ENCODE data around the gene FHIT.

FHIT gene

GRCh38 chr3:59775106-59775505 lies 1476.1 kb downstream of the FHIT start:
- H3K4me3 ChIP-seq (ENCODE audit: low read depth, low read length), result no peak overlapping the region
- H3K27me3 ChIP-seq (ENCODE audit: control insufficient read depth, insufficient read depth, low read length), result no peaks in the 10 kb centered on the region
- no peak overlapping the region for H3K9ac ChIP-seq (ENCODE audit: low read depth, low read length)
- H3K36me3 ChIP-seq (ENCODE audit: control insufficient read depth, insufficient read depth, low read length), result no peaks in the 10 kb centered on the region
- peaks cover 2% of the 10 kb centered on the region for H3K4me1 ChIP-seq (ENCODE audit: control insufficient read depth, insufficient read depth, low read length)
- no peaks in the 10 kb centered on the region for H3K9me3 ChIP-seq (ENCODE audit: control insufficient read depth, insufficient read depth, low read length)

DNA sequence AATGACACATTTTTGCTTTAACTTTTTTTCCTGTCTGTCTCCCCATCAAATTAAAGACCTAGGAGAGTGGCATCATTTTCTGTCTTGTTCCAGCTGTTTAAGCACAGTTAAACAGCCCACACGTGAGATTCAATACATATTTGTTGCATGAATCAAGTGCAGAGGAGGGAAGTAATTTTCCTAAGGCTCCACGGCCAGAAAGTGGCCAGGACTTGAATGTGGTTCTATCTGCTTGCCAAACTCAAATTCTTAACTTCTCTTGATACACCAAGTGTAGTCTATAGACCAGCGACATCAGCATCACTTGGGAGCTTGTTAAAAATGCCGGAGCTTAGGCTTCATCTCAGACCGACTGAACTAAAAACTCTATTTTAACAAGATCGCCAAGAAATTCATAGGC lies 1476.6 kb downstream of the FHIT start:
- Histone ChIP-seq H3K9me3 (ENCODE audit: control insufficient read depth, insufficient read depth, low read length) (no peaks in the 10 kb centered on the region), H3K9ac (ENCODE audit: low read depth, low read length) (no peak overlapping the region), H3K36me3 (ENCODE audit: control insufficient read depth, insufficient read depth, low read length) (no peaks in the 10 kb centered on the region), H3K27me3 (ENCODE audit: control insufficient read depth, insufficient read depth, low read length) (no peaks in the 10 kb centered on the region), H3K4me3 (ENCODE audit: low read depth, low read length) (no peak overlapping the region), H3K4me1 (ENCODE audit: control insufficient read depth, insufficient read depth, low read length) (peaks cover 2% of the 10 kb centered on the region)

- Histone ChIP-seq H3K4me3 (ENCODE audit: low read depth, low read length) (no peak overlapping the region), H3K9ac (ENCODE audit: low read depth, low read length) (no peak overlapping the region), H3K9me3 (ENCODE audit: control insufficient read depth, insufficient read depth, low read length) (no peaks in the 10 kb centered on the region), H3K27me3 (ENCODE audit: control insufficient read depth, insufficient read depth, low read length) (no peaks in the 10 kb centered on the region), H3K36me3 (ENCODE audit: control insufficient read depth, insufficient read depth, low read length) (no peaks in the 10 kb centered on the region), H3K4me1 (ENCODE audit: control insufficient read depth, insufficient read depth, low read length) (peaks cover 2% of the 10 kb centered on the region)
These were observed 1477.3 kb downstream of the FHIT start for GRCh38 chr3:59774000-59774399.

DNA sequence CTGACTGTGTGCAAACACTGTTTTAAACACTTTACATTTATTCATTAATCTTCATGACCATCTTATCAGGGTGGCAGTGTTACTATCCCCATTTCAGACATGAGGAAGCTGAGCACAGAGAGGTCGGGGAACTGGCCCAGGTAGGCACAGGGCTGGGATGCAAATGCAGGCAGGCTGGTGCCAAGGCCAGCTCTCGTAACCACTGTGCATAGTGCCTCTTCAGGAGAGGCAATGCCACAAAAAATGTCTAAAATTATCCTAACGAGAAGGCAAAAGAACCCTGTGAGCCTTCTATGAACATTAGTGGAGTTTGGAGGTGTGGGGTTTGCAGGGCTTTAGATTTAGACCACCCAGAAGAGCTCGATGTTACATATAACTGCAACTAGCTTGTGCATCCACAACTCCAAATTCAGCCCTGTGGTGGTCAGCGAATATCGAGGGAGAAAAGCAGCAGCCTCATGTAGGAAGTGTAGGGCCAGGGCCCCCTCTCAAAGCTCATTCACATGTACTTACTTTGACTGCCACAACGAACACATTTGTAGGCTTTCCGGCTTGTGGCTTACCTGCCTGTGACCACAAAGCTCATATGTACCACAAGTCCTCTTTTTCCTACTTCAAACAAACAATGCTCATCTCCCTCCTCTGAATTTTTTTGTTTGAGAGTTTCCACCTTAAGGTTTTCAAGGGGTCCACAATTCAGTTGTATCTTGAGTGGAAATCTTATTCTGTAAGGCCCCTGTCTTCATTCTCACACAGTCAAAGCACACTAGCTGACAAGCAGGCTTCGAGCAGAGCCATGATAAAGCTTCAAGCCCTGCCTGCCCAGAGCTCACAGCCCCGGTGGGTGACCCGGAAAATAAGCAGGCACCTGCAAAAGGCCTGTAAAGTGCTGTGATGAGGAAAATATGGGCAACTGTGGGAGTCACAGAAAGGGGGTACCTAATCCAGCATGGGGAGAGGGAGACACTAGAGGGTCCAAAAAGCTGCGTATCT lies 1478.5 kb downstream of the FHIT start:
- Histone ChIP-seq H3K36me3 (ENCODE audit: control insufficient read depth, insufficient read depth, low read length) (no peaks in the 10 kb centered on the region), H3K4me1 (ENCODE audit: control insufficient read depth, insufficient read depth, low read length) (peaks cover 2% of the 10 kb centered on the region), H3K9ac (ENCODE audit: low read depth, low read length) (no peak overlapping the region), H3K27me3 (ENCODE audit: control insufficient read depth, insufficient read depth, low read length) (no peaks in the 10 kb centered on the region), H3K9me3 (ENCODE audit: control insufficient read depth, insufficient read depth, low read length) (no peaks in the 10 kb centered on the region), H3K4me3 (ENCODE audit: low read depth, low read length) (no peak overlapping the region)

- Histone ChIP-seq H3K9me3 (ENCODE audit: control insufficient read depth, insufficient read depth, low read length) (no peaks in the 10 kb centered on the region), H3K27me3 (ENCODE audit: control insufficient read depth, insufficient read depth, low read length) (no peaks in the 10 kb centered on the region), H3K4me1 (ENCODE audit: control insufficient read depth, insufficient read depth, low read length) (peaks cover 2% of the 10 kb centered on the region), H3K9ac (ENCODE audit: low read depth, low read length) (no peak overlapping the region), H3K4me3 (ENCODE audit: low read depth, low read length) (no peak overlapping the region), H3K36me3 (ENCODE audit: control insufficient read depth, insufficient read depth, low read length) (no peaks in the 10 kb centered on the region)
These were observed 1479.5 kb downstream of the FHIT start for GRCh38 chr3:59771768-59772181.

DNA sequence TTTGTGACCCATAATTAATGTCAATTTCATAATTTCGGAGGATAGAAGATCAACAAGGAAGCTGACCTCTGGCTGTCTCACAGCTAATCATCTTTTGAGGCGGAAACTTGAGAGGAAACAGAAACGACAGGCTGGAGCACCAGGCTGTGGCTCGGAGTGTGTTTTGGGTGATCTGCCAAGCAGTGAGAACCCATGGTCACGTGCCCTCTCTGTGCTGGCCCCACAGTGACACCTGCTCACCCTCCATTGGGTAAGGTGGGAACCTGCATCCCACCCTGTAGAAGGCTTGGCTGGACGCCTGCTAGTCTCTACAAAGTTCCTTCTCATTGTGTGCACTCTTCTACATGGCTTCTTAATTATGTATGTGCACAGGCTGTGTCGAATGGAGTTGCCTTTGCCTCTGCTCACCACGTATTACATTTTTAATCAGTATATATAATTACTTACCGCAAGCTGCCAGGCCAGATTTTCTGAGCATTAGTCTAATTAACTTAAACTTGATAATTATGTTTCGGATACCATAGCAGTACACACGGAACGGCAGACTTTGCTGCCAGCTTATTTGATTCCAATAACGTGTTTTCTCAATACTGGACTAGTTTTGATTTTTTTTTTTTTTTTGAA lies 1482.0 kb downstream of the FHIT start:
- Histone ChIP-seq H3K4me1 (ENCODE audit: control insufficient read depth, insufficient read depth, low read length) (peaks cover 2% of the 10 kb centered on the region), H3K4me3 (ENCODE audit: low read depth, low read length) (no peak overlapping the region), H3K36me3 (ENCODE audit: control insufficient read depth, insufficient read depth, low read length) (no peaks in the 10 kb centered on the region), H3K9ac (ENCODE audit: low read depth, low read length) (no peak overlapping the region), H3K27me3 (ENCODE audit: control insufficient read depth, insufficient read depth, low read length) (no peaks in the 10 kb centered on the region), H3K9me3 (ENCODE audit: control insufficient read depth, insufficient read depth, low read length) (no peaks in the 10 kb centered on the region)

- Histone ChIP-seq H3K4me3 (ENCODE audit: low read depth, low read length) (no peak overlapping the region), H3K36me3 (ENCODE audit: control insufficient read depth, insufficient read depth, low read length) (no peaks in the 10 kb centered on the region), H3K4me1 (ENCODE audit: control insufficient read depth, insufficient read depth, low read length) (no peaks in the 10 kb centered on the region), H3K9me3 (ENCODE audit: control insufficient read depth, insufficient read depth, low read length) (no peaks in the 10 kb centered on the region), H3K27me3 (ENCODE audit: control insufficient read depth, insufficient read depth, low read length) (no peaks in the 10 kb centered on the region), H3K9ac (ENCODE audit: low read depth, low read length) (no peak overlapping the region)
These were observed 1484.9 kb downstream of the FHIT start for GRCh38 chr3:59766200-59766872.

DNA sequence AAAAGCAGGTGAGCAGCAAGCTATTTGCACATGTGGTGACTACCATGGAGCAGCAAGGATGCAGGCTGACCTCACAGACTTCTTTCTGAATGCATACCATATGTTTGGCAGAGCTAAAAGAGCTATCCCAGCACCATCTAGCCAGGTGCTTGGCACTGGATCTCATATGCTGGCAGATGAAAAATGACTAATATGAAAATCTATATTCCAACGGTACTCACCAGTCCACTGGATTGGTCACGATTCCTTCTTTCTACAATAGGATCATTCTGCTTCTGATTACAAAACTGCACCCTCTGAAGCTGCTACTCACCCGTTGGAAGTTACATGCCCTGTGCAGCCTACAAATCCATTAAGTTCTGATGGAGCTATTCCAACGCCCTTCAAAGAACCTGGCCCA lies 1487.1 kb downstream of the FHIT start:
- Histone ChIP-seq H3K4me3 (ENCODE audit: low read depth, low read length) (no peak overlapping the region), H3K9me3 (ENCODE audit: control insufficient read depth, insufficient read depth, low read length) (no peaks in the 10 kb centered on the region), H3K27me3 (ENCODE audit: control insufficient read depth, insufficient read depth, low read length) (no peaks in the 10 kb centered on the region), H3K9ac (ENCODE audit: low read depth, low read length) (no peak overlapping the region), H3K4me1 (ENCODE audit: control insufficient read depth, insufficient read depth, low read length) (no peaks in the 10 kb centered on the region), H3K36me3 (ENCODE audit: control insufficient read depth, insufficient read depth, low read length) (no peaks in the 10 kb centered on the region)

GRCh38 chr3:59762941-59763340 lies 1488.3 kb downstream of the FHIT start:
- H3K36me3 ChIP-seq (ENCODE audit: control insufficient read depth, insufficient read depth, low read length), result no peaks in the 10 kb centered on the region
- no peaks in the 10 kb centered on the region for H3K27me3 ChIP-seq (ENCODE audit: control insufficient read depth, insufficient read depth, low read length)
- H3K9ac ChIP-seq (ENCODE audit: low read depth, low read length), result no peak overlapping the region
- H3K9me3 ChIP-seq (ENCODE audit: control insufficient read depth, insufficient read depth, low read length), result no peaks in the 10 kb centered on the region
- no peak overlapping the region for H3K4me3 ChIP-seq (ENCODE audit: low read depth, low read length)
- H3K4me1 ChIP-seq (ENCODE audit: control insufficient read depth, insufficient read depth, low read length), result no peaks in the 10 kb centered on the region

GRCh38 chr3:59759298-59760031 lies 1491.8 kb downstream of the FHIT start:
- H3K27me3 ChIP-seq (ENCODE audit: control insufficient read depth, insufficient read depth, low read length), result no peaks in the 10 kb centered on the region
- H3K9me3 ChIP-seq (ENCODE audit: control insufficient read depth, insufficient read depth, low read length), result no peaks in the 10 kb centered on the region
- no peak overlapping the region for H3K4me3 ChIP-seq (ENCODE audit: low read depth, low read length)
- H3K4me1 ChIP-seq (ENCODE audit: control insufficient read depth, insufficient read depth, low read length), result no peaks in the 10 kb centered on the region
- H3K36me3 ChIP-seq (ENCODE audit: control insufficient read depth, insufficient read depth, low read length), result no peaks in the 10 kb centered on the region
- H3K9ac ChIP-seq (ENCODE audit: low read depth, low read length), result no peak overlapping the region

DNA sequence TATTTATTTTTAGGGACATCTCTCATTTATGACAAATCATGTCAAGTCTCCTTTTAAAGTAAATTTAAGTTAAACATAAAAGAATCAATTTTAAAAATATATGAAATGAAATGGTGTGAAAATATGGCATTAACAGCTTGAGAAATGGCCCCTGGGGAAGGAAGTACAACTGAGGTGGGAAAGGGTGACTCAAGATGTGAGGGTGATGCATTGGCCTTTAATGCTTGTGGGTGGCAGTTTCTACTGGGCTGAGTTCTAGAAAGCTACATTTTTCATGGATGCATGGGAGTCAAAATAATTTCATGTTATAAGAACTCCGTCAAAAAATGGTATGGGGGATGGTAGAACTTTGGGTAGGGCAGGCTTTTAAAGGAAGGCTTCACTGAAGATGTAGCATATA lies 1492.6 kb downstream of the FHIT start:
- Histone ChIP-seq H3K27me3 (ENCODE audit: control insufficient read depth, insufficient read depth, low read length) (no peaks in the 10 kb centered on the region), H3K9ac (ENCODE audit: low read depth, low read length) (no peak overlapping the region), H3K4me3 (ENCODE audit: low read depth, low read length) (no peak overlapping the region), H3K9me3 (ENCODE audit: control insufficient read depth, insufficient read depth, low read length) (no peaks in the 10 kb centered on the region), H3K36me3 (ENCODE audit: control insufficient read depth, insufficient read depth, low read length) (no peaks in the 10 kb centered on the region), H3K4me1 (ENCODE audit: control insufficient read depth, insufficient read depth, low read length) (no peaks in the 10 kb centered on the region)
